Trophoblast cell (in vitro differentiated cells and primary cell): ENCODE measurements around the gene PGAP2.
A peak's percentile ranks its signal among the peaks of the same experiment; 100 is the strongest.

Source experiments
- DNase-seq, 2 donors: peaks; one replicate each; pipeline ENCODE4 v3.0.0-alpha.2; 2016
- H2AFZ ChIP-seq: 2 replicates; pipeline ENCODE4 v1.6.1; 2013; ENCODE audit warnings: low read length, moderate library complexity, mild to moderate bottlenecking; ENCODE audit not compliant: insufficient read depth, poor library complexity
- H2AK5ac ChIP-seq: 2 replicates; pipeline ENCODE4 v1.6.1; 2013; ENCODE audit warnings: mild to moderate bottlenecking, low read length
- H2BK120ac ChIP-seq: 2 replicates; pipeline ENCODE4 v1.6.1; 2013; ENCODE audit warnings: low read length, mild to moderate bottlenecking, moderate library complexity; ENCODE audit not compliant: insufficient read depth, poor library complexity
- H2BK12ac ChIP-seq: 2 replicates; pipeline ENCODE4 v1.6.1; 2013; ENCODE audit warnings: mild to moderate bottlenecking, low read length, moderate library complexity
- H2BK5ac ChIP-seq: 2 replicates; pipeline ENCODE4 v1.6.1; 2013; ENCODE audit warnings: low read length, low read depth, moderate library complexity, mild to moderate bottlenecking; ENCODE audit not compliant: poor library complexity
- H3K14ac ChIP-seq: 2 replicates; pipeline ENCODE4 v1.6.1; 2013; ENCODE audit warnings: mild to moderate bottlenecking, low read length
- H3K18ac ChIP-seq: 2 replicates; pipeline ENCODE4 v1.6.1; 2013; ENCODE audit warnings: mild to moderate bottlenecking, low read length
- H3K23ac ChIP-seq: 2 replicates; pipeline ENCODE4 v1.6.1; 2013; ENCODE audit warnings: low read length
- H3K27ac ChIP-seq: 2 replicates; pipeline ENCODE4 v1.5.1; 2013; ENCODE audit warnings: low read depth, mild to moderate bottlenecking, inconsistent platforms, low read length, moderate library complexity
- H3K27me3 ChIP-seq: 2 replicates; pipeline ENCODE4 v1.6.1; 2013; ENCODE audit warnings: inconsistent platforms, mild to moderate bottlenecking, low read length, moderate library complexity; ENCODE audit not compliant: insufficient read depth
- H3K36me3 ChIP-seq, 2 experiments: 1 replicate in 1 of 2; 2 replicates in 1 of 2; pipeline ENCODE4 v1.6.1; 2013; ENCODE audit warnings: low read length in 2 of 2, mild to moderate bottlenecking in 2 of 2, moderate library complexity in 1 of 2; ENCODE audit not compliant: insufficient read depth in 2 of 2, control insufficient read depth in 1 of 2
- H3K4ac ChIP-seq: 2 replicates; pipeline ENCODE4 v1.6.1; 2013; ENCODE audit warnings: low read depth, mild to moderate bottlenecking, low read length, moderate library complexity
- H3K4me1 ChIP-seq, 2 experiments: 1 replicate in 1 of 2; 2 replicates in 1 of 2; pipeline ENCODE4 v1.6.1; 2013; ENCODE audit warnings: low read length in 2 of 2, mild to moderate bottlenecking in 2 of 2, moderate library complexity in 1 of 2; ENCODE audit not compliant: insufficient read depth in 2 of 2, control insufficient read depth in 1 of 2
- H3K4me2 ChIP-seq: 2 replicates; pipeline ENCODE4 v1.6.1; 2013; ENCODE audit warnings: inconsistent platforms, mild to moderate bottlenecking, low read length, moderate library complexity
- H3K4me3 ChIP-seq: 2 replicates; pipeline ENCODE4 v1.5.1; 2013; ENCODE audit warnings: mild to moderate bottlenecking, low read depth, low read length, inconsistent platforms
- H3K79me1 ChIP-seq: one replicate; pipeline ENCODE4 v1.6.1; 2013; ENCODE audit warnings: low read length
- H3K79me2 ChIP-seq: 2 replicates; pipeline ENCODE4 v1.6.1; 2013; ENCODE audit warnings: low read length, mild to moderate bottlenecking; ENCODE audit not compliant: control insufficient read depth, insufficient read depth, poor library complexity
- H3K9ac ChIP-seq: 2 replicates; pipeline ENCODE4 v1.6.1; 2013; ENCODE audit warnings: mild to moderate bottlenecking, low read length
- H3K9me3 ChIP-seq: 2 replicates; pipeline ENCODE4 v1.6.1; 2013; ENCODE audit warnings: low read depth, mild to moderate bottlenecking, control low read depth, inconsistent platforms, low read length; ENCODE audit not compliant: insufficient read depth
- H4K12ac ChIP-seq: 2 replicates; pipeline ENCODE4 v1.6.1; 2013; ENCODE audit warnings: low read depth, mild to moderate bottlenecking, low read length, moderate library complexity
- H4K8ac ChIP-seq: 2 replicates; pipeline ENCODE4 v1.6.1; 2013; ENCODE audit warnings: low read depth, mild to moderate bottlenecking, low read length, moderate library complexity
- H4K91ac ChIP-seq: one replicate; pipeline ENCODE4 v1.6.1; 2013; ENCODE audit warnings: low read depth, mild to moderate bottlenecking, low read length, moderate library complexity
- whole genome bisulfite sequencing: extraction: QIAGEN DNeasy Blood & Tissue Kit; methylation state at CpG from one replicate; pipeline ENCODE4 v1.1.7; 2013; ENCODE audit warnings: missing lambda C conversion rate; ENCODE audit not compliant: insufficient read length, insufficient coverage; ENCODE audit errors: extremely low coverage; 5-methylcytosine and 5-hydroxymethylcytosine counted together

Gene PGAP2

GRCh38 chr11:3845670-3846069 lies 37.3 kb downstream of the PGAP2 start:
- peaks cover 5% of the 10 kb centered on the region for H3K79me1 ChIP-seq
- no CpG with 5 or more reads among the region's 3 CpGs for WGBS

GRCh38 chr11:3849297-3849874 lies 41.0 kb downstream of the PGAP2 start:
- Histone ChIP-seq H2AK5ac (no peak overlapping the region), H3K27me3 (no peaks in the 10 kb centered on the region), H2BK120ac (no peak overlapping the region), H2BK5ac (no peak overlapping the region), H3K79me1 (no peaks in the 10 kb centered on the region), H3K23ac (no peak overlapping the region), H3K79me2 (no peaks in the 10 kb centered on the region), H2AFZ (no peak overlapping the region), H3K4ac (no peak overlapping the region), H3K9me3 (no peaks in the 10 kb centered on the region), H3K36me3 (no peaks in the 10 kb centered on the region), H4K8ac (no peak overlapping the region), H3K9ac (no peak overlapping the region), H4K91ac (no peak overlapping the region), H3K18ac (no peak overlapping the region), H2BK12ac (no peak overlapping the region), H4K12ac (no peak overlapping the region), H3K14ac (no peak overlapping the region), H3K4me2 (no peak overlapping the region), H3K27ac (no peak overlapping the region), H3K4me1 (peaks cover 0 to 4% of the 10 kb centered on the region in 2 experiments), H3K4me3 (no peak overlapping the region)
- DNase-seq: peak; percentile 25 to 86
- WGBS: no CpG with 5 or more reads among the region's 10 CpGs

More at GRCh38 chr11:3845670-3846069, 37.3 kb downstream of the PGAP2 start:
- Histone ChIP-seq H3K79me2 (peaks cover 2% of the 10 kb centered on the region), H4K12ac (no peak overlapping the region), H3K18ac (no peak overlapping the region), H4K8ac (no peak overlapping the region), H2BK5ac (no peak overlapping the region), H4K91ac (no peak overlapping the region), H3K14ac (no peak overlapping the region), H3K27ac (no peak overlapping the region), H3K4me3 (no peak overlapping the region), H3K9ac (no peak overlapping the region), H2AFZ (no peak overlapping the region), H3K4me2 (no peak overlapping the region), H2AK5ac (no peak overlapping the region), H3K27me3 (no peaks in the 10 kb centered on the region), H3K9me3 (no peaks in the 10 kb centered on the region), H3K23ac (no peak overlapping the region), H2BK120ac (no peak overlapping the region), H2BK12ac (no peak overlapping the region), H3K4ac (no peak overlapping the region), H3K4me1 (no peaks in the 10 kb centered on the region), H3K36me3 (no peaks in the 10 kb centered on the region)
- no peak for DNase-seq

- Histone ChIP-seq H2BK12ac (no peak overlapping the region), H4K12ac (no peak overlapping the region), H4K91ac (no peak overlapping the region), H3K18ac (no peak overlapping the region), H3K14ac (no peak overlapping the region), H2AFZ (no peak overlapping the region), H3K9ac (no peak overlapping the region), H3K23ac (no peak overlapping the region), H3K79me1 (peaks cover 8% of the 10 kb centered on the region), H3K9me3 (no peaks in the 10 kb centered on the region), H3K36me3 (no peaks in the 10 kb centered on the region), H2BK5ac (no peak overlapping the region), H4K8ac (no peak overlapping the region), H2AK5ac (no peak overlapping the region), H3K27me3 (no peaks in the 10 kb centered on the region), H3K4me1 (peaks cover 4 to 11% of the 10 kb centered on the region in 2 experiments), H3K4me2 (no peak overlapping the region), H2BK120ac (no peak overlapping the region), H3K4ac (no peak overlapping the region), H3K79me2 (peaks cover 8% of the 10 kb centered on the region), H3K27ac (no peak overlapping the region), H3K4me3 (no peak overlapping the region)
- no peak for DNase-seq
- 100% methylated on average over 1 of the region's 1 CpG for WGBS
Observed at GRCh38 chr11:3853545-3853842, 45.1 kb downstream of the PGAP2 start.

- DNase-seq: no peak
- no peaks in the 10 kb centered on the region for H3K27me3 ChIP-seq
- no peak overlapping the region for H2BK5ac ChIP-seq
- no peak overlapping the region for H3K27ac ChIP-seq
- WGBS: no CpG with 5 or more reads among the region's 11 CpGs
- H2BK12ac ChIP-seq: peak overlapping the region; percentile 56
- H3K79me2 ChIP-seq: peaks cover 8% of the 10 kb centered on the region
- peak overlapping the region; percentile 50 for H2AFZ ChIP-seq
- H4K12ac ChIP-seq: peak overlapping the region; percentile 34
- peak overlapping the region; percentile 38 for H3K14ac ChIP-seq
- no peak overlapping the region for H3K4ac ChIP-seq
- no peak overlapping the region for H3K4me3 ChIP-seq
- no peak overlapping the region for H3K9ac ChIP-seq
- H3K4me2 ChIP-seq: no peak overlapping the region
- H3K4me1 ChIP-seq: peaks cover 4 to 11% of the 10 kb centered on the region in 2 experiments
- H3K79me1 ChIP-seq: peaks cover 8% of the 10 kb centered on the region
- no peak overlapping the region for H2AK5ac ChIP-seq
- no peak overlapping the region for H3K23ac ChIP-seq
- H2BK120ac ChIP-seq: no peak overlapping the region
- no peak overlapping the region for H3K18ac ChIP-seq
- H4K91ac ChIP-seq: peak overlapping the region; percentile 25
- H3K36me3 ChIP-seq: no peaks in the 10 kb centered on the region
- H4K8ac ChIP-seq: peak overlapping the region; percentile 51
- no peaks in the 10 kb centered on the region for H3K9me3 ChIP-seq
Observed at GRCh38 chr11:3853899-3854659, 45.7 kb downstream of the PGAP2 start.
